ENCODE measurements around the gene PUS10.
"Not testable (repeated sequence)": the region's sequence is repeated elsewhere in the genome, so short reads cannot be mapped to it uniquely, and the experiment has no call there.

PUS10 gene

GRCh38 chr2:61012303-61012702 is 5.8 kb downstream of the PUS10 start:
- peak; percentile 87 for DNase-seq (ENCODE audit: low read depth)

GRCh38 chr2:61011678-61012077 is 6.4 kb downstream of the PUS10 start:
- DNase-seq (ENCODE audit: low read depth), result peak; percentile 41

GRCh38 chr2:61009355-61009754 is 8.7 kb downstream of the PUS10 start:
- DNase-seq (ENCODE audit: low read depth), result no peak

- DNase-seq (ENCODE audit: low read depth), result peak; percentile 16
Observed at GRCh38 chr2:61006486-61007105, 11.5 kb downstream of the PUS10 start.

- no peak for DNase-seq (ENCODE audit: low read depth)
Observed at GRCh38 chr2:61005736-61006135, 12.3 kb downstream of the PUS10 start.

GRCh38 chr2:60998628-60999545 is 19.2 kb downstream of the PUS10 start:
- DNase-seq (ENCODE audit: low read depth), result peak; percentile 56

GRCh38 chr2:60994131-60994530 is 23.9 kb downstream of the PUS10 start:
- no peak for DNase-seq (ENCODE audit: low read depth)

- DNase-seq (ENCODE audit: low read depth), result no peak
Observed at GRCh38 chr2:60992985-60993392, 25.1 kb downstream of the PUS10 start.

- no peak for DNase-seq (ENCODE audit: low read depth)
Observed at GRCh38 chr2:60991644-60992043, 26.4 kb downstream of the PUS10 start.

GRCh38 chr2:60989259-60989658 is 28.8 kb downstream of the PUS10 start:
- DNase-seq (ENCODE audit: low read depth), result no peak

- not testable (repeated sequence) for DNase-seq (ENCODE audit: low read depth)
Observed at GRCh38 chr2:60987656-60988055, 30.4 kb downstream of the PUS10 start.

GRCh38 chr2:60987041-60987440 is 31.0 kb downstream of the PUS10 start:
- DNase-seq (ENCODE audit: low read depth), result no peak

- DNase-seq (ENCODE audit: low read depth), result no peak
Observed at GRCh38 chr2:60984720-60985119, 33.3 kb downstream of the PUS10 start.

GRCh38 chr2:60982066-60982465 is 36.0 kb downstream of the PUS10 start:
- DNase-seq (ENCODE audit: low read depth), result not testable (repeated sequence)

GRCh38 chr2:60980071-60980815 is 37.8 kb downstream of the PUS10 start:
- no peak for DNase-seq (ENCODE audit: low read depth)

GRCh38 chr2:60979231-60979630 is 38.8 kb downstream of the PUS10 start:
- no peak for DNase-seq (ENCODE audit: low read depth)

GRCh38 chr2:60977562-60977895 is 40.5 kb downstream of the PUS10 start:
- DNase-seq (ENCODE audit: low read depth), result no peak

- DNase-seq (ENCODE audit: low read depth), result no peak
Observed at GRCh38 chr2:60976875-60977561, 41.0 kb downstream of the PUS10 start.

- no peak for DNase-seq (ENCODE audit: low read depth)
Observed at GRCh38 chr2:60976256-60976850, 41.7 kb downstream of the PUS10 start.

- DNase-seq (ENCODE audit: low read depth), result no peak
Observed at GRCh38 chr2:60974652-60975051, 43.4 kb downstream of the PUS10 start.

GRCh38 chr2:60973705-60974104 is 44.4 kb downstream of the PUS10 start:
- DNase-seq (ENCODE audit: low read depth), result no peak

All from EH (cell line).